ENCODE measurements around the gene JAGN1.
A peak's percentile ranks its signal among the peaks of the same experiment; 100 is the strongest.
"Not testable (repeated sequence)": the region's sequence is repeated elsewhere in the genome, so short reads cannot be mapped to it uniquely, and the experiment has no call there.

JAGN1 gene

DNA sequence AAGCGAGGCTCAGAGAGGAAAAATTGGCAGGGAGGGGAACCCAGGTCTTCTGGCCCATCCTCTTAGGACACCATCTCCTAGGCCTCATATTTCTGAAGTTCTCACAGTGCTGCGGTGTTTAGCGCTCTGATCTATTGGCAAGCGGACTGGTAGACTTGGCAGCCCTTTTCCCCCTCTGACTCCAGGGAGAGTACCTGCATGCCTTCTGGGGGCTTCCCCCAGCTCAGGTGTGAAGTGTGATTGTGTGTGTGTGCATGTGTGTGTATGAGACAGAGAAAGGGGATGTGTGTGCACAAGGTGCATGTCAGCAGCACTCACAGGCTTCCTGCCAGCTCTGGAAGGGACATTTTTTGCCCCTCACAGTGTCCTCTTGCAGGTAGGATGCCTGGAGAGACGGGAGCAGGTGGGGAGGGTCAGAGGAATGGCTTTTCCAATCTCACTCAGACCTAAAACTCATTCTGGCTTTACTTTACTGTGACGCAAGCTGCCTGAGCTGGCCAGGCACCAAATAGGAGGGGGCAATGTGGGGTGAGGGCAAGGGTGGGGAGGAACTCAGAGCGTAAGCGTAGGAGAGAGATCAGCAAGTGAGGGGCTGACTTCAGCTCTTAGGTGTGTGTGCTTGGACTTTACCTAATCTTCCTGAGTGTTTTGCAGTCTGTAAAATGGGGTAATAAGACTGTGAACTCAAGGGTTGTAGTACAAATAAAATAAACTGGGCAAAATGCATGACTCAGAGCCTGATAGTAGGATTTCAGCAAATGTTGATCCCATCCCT, 8.2 kb downstream of the JAGN1 start:
- DNase-seq: no peak

DNA sequence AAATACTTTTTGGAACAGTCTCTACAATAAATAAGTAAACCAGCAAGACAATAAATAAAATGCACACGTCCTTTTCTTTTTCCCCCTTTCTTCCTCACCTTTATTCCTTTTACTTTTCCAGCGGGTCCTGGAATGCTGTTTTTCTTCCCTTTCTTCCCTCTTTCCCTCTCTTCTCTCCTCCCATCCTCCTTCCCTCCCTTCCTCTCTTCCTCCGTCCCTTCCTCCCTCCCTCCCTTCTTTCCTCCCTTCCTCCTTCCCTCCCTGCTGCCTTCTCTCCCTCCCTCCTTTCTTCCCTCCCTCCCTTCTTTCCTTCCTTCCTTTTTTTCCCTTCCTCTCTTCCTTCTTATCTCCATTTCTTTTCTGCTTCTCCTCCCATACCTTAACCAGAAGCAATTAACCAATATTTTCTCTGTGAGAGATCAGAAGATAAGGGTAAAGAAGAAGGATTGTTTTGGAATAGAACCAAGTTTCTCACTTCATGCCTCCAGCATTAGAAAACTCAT, 8.9 kb downstream of the JAGN1 start:
- no peak for DNase-seq

GRCh38 chr3:9900965-9901415, 10.6 kb downstream of the JAGN1 start:
- not testable (repeated sequence) for DNase-seq

DNA sequence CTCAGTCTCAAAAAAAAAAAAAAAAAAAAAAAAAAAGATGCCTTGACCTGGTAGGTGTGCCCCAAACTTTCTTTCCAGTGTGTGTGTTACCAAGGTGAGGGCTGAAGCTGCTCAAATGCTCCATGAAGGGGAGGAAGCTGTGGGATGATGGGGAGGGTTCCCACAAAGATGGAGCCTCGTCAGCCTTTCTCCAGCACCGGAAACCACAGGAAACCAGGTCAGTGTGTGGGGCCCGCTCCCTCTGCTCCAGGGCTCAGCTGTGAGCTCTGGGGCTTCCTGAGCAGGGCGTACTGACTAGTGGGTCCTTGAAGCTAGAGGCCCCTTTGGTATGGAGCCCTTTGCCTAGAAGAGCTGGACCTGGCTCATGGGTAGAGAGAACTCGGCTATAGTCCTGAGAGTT, 11.6 kb downstream of the JAGN1 start:
- no peak for DNase-seq

DNA sequence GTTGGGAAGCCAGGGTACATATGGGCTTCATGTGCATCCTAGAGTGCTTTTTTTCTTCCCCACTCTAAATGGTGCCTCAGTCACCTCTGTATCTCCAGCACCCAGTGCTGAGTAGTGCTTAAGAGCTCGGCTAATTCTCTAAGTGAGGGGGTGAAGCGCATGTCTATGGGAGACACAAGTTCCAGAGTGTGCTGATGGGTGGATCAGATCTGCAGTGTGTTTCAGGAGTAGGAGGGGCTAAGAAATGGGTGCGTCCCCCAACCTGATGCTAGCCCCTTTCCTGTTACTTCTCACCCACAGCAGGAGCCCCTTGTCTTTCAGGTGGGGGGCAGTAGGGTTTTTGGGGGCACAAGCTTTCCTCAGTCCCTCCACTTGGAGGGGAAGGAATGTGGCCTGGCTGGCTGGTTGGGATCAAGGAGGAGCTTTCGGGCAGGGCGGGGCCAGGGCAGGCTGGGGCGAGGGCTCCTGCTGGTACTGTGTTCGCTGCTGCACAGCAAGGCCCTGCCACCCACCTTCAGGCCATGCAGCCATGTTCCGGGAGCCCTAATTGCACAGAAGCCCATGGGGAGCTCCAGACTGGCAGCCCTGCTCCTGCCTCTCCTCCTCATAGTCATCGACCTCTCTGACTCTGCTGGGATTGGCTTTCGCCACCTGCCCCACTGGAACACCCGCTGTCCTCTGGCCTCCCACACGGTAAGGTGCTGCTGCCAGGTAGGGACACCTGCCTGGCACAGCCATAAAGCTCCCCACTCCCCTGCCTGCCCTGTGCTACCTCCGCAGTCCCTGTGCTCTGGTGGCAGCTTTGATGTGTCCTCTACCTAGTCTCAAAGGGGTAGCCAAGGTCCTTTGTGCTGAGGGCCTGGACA, 12.2 kb downstream of the JAGN1 start, which contains the start of gene IL17RE:
IL17RE (plus strand) TSS at position 477 of the 866 bp plus-strand sequence; CDS start at position 562, 85 bp downstream.
- no peak for DNase-seq

DNA sequence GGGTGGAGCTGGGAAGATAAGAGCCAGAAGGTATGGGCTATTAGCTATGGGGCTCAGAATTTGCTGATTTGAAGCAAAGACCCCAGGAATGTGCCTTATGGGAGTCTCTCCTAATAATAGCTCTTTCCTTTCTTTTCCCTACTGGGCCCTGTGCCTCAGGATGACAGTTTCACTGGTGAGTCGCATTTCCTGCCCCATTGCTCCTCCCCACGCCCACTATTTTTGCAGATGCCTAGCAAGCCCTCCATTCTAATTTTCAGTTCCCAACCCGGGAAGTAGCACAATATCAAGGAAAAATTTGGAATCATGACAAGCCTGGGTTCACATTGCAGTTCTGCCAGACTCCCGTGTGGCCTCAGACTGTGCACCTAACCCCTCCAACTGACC, 12.8 kb downstream of the JAGN1 start:
- peak; percentile 62 for DNase-seq

DNA sequence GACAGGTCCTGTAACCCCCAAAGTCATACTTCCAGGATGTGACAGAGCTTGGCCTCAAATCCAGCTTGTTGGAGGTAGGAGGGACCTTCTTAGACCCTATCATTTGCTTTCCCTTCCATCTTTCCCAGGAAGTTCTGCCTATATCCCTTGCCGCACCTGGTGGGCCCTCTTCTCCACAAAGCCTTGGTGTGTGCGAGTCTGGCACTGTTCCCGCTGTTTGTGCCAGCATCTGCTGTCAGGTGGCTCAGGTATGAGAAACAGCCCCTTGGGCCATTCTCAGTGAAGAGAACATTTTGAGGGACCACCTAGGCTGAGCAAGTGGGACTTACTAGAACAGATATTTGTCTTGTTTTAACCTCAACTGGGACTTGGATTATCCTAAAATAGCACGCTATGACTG, 13.5 kb downstream of the JAGN1 start:
- DNase-seq: no peak

DNA sequence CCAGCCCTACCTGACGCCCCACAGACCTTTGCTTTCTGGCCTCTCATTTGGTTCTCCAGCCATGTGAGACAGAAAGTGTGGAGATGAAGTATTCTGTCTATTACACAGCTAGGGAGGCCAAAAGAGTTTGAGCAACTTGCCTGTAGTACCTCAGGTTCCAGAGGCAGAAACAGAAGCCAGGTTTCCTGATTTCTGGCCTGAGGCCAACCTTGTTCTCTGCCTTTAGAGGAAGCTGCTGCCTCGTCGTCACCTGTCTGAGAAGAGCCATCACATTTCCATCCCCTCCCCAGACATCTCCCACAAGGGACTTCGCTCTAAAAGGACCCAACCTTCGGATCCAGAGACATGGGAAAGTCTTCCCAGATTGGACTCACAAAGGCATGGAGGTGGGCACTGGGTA, 16.1 kb downstream of the JAGN1 start:
- DNase-seq: no peak

GRCh38 chr3:9908286-9908685, 17.9 kb downstream of the JAGN1 start:
- DNase-seq: no peak

DNA sequence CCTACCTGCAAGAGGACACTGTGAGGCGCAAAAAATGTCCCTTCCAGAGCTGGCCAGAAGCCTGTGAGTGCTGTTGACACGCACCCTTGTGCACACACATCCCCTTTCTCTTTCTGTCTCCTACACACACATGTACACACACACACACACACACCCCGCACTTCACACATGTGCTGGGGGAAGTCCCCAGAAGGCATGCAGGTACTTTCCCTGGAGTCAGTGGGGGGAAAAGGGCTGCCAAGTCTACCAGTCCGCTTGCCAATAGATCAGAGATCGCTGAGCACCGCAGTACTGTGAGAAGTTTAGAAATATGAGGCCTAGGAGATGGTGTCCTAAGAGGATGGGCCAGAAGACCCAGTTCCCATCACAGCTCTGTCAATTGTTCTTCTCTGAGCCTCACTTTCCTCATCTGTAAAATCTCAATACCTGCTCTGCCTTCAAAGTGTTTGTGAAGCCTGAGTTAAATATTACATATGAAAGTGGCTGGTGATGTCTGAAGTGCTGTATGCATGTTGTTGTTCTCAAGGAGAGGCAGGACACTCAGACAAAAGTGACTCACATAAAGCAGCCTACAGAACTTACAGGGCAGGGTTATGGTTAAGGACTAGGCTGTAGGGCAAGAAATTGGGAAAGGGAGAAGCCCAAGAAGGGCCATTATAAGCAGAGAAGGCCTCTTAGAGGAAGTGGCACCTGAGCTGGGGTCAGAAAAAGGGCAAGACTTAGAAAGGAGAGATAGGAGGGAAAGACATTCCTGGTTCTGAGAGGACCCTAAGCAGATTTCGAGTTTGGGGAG, 19.0 kb downstream of the JAGN1 start:
- no peak for DNase-seq

DNA sequence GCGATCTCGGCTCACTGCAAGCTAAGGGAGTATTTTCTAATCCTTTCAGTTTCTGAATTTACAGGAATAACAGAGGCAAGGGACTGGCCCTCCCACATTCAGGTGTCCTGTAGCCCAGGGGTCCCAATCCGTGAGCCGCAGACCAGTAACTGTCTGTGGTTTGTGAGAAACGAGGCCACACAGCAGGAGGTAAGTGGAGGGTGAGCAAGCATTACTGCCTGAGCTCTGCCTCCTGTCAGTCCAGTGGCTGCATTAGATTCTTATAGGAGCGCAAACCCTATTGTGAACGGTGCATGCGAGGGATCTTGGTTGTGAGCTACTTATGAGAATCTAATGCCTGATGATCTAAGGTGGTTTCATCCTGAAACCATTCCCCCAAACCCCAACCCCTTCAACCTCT, 21.5 kb downstream of the JAGN1 start:
- DNase-seq: peak; percentile 11

- DNase-seq: no peak
Measured at GRCh38 chr3:9912294-9912935, 22.0 kb downstream of the JAGN1 start.

DNA sequence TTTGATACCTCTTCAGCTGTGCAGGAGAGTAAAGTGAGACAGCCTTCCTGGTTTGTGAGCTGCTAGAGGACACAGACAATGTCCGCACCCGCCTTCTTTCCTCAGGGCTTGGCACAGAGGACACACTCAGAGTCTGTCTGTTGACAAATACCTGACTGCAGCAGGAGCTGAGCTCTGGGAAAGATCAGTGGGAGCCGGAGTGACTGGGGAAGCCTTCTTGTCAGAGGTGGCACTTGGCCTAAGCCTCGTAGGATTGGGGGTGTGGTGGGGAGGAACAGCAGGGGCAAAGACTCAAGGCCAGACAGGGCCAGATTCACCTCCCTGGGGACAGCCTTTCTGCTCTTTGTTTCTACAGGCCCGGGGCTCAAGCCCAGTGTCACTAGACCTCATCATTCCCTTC, 23.2 kb downstream of the JAGN1 start:
- no peak for DNase-seq

DNA sequence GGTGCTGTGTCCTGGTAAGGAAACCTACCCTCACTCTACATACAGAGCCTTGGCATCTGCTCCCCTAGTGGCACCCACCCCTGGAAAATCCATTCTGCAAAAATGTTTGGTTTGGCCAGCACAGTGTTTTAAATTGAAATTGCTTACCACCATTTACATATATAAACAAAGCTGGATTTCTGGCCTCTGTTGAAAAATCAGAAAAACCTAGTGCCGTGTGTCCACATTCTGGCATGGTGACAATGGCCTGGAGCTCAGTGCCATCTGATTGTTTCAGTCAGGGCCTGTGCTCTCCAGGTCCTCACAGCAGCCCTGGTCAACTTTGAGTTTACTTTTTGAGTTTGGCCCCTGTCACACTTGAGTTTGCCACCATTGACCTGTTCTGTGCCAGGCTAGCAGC, 23.6 kb downstream of the JAGN1 start:
- DNase-seq: no peak

DNA sequence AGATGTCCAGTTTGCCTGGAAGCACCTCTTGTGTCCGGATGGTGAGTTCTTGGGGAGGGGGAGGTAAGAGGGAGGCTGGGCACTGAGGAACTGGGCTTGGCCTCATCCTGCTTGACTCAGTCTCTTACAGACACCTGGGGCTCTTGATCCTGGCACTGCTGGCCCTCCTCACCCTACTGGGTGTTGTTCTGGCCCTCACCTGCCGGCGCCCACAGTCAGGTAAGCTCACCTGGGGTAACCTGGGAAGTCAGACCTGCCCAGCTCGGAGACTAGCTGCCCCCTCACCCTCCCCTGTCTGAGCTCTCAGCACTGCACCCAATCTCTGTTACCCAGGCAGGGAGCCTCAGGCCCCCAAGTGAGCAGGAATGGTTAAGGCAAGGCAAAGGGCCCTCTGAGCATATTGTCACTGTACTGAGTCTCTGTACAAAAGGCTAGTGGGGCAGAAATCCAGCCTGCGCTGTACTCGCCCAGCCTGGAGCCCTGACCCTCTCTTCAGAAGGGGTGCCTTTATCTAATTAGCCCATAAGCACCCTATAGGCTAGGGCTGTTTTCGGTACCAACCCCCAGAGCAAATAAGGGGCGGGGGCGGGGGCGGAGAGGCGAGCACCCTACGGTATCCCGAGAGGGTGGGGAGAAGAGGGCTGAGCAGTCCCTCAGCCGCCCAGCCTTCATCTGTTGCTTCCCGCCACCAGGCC, 24.3 kb downstream of the JAGN1 start:
- DNase-seq: no peak

DNA sequence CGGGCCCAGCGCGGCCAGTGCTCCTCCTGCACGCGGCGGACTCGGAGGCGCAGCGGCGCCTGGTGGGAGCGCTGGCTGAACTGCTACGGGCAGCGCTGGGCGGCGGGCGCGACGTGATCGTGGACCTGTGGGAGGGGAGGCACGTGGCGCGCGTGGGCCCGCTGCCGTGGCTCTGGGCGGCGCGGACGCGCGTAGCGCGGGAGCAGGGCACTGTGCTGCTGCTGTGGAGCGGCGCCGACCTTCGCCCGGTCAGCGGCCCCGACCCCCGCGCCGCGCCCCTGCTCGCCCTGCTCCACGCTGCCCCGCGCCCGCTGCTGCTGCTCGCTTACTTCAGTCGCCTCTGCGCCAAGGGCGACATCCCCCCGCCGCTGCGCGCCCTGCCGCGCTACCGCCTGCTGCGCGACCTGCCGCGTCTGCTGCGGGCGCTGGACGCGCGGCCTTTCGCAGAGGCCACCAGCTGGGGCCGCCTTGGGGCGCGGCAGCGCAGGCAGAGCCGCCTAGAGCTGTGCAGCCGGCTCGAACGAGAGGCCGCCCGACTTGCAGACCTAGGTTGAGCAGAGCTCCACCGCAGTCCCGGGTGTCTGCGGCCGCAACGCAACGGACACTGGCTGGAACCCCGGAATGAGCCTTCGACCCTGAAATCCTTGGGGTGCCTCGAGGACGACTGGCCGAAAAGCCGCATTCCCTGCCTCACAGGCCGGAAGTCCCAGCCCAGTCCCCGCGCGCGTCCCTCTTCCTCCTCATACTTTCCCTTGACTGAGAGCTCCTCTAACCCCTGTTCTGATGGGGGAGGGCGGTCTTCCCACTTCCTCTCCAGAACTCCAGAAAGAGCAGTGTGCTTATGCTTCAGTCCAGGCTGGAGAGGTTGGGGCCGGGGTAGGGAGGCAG, 25.1 kb downstream of the JAGN1 start:
- peak; percentile 71 for DNase-seq

GRCh38 chr3:9916346-9916733, 25.9 kb downstream of the JAGN1 start:
- DNase-seq: peak; percentile 55

DNA sequence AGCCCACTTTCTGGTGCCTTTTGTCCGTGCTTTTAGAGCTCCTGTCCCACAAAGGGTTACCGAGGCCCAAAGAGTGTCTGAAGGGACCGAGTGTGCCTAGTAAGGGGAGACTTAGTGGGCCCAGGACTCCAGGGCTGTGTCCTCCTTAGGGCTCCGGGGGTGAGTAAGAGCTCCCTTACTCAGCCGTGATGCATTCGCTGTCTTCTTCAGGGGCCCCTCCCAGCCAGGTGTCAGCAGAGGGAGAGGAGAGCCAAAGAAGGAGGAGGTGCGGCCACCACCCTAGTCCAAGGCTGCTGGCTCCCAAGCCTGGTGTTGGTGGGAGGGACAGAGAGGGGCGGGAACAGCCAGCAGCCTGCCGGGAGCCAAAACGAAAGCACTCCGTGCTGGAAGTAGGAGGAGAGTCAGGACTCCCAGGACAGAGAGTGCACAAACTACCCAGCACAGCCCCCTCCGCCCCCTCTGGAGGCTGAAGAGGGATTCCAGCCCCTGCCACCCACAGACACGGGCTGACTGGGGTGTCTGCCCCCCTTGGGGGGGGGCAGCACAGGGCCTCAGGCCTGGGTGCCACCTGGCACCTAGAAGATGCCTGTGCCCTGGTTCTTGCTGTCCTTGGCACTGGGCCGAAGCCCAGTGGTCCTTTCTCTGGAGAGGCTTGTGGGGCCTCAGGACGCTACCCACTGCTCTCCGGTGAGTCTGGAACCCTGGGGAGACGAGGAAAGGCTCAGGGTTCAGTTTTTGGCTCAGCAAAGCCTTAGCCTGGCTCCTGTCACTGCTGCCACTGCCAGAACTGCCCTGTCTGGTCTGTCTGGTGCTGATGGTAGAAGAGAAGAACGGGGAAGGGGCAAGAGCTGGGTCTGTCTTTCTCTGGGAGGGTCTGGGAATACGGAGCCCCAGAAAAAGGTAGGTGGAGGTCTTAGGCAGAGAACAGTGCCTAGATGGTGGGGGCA, 26.6 kb downstream of the JAGN1 start, which contains the start of gene IL17RC:
IL17RC (plus strand) TSS at position 365 of the 947 bp plus-strand sequence; CDS start at position 583, 218 bp downstream.
- DNase-seq: peak; percentile 83

DNA sequence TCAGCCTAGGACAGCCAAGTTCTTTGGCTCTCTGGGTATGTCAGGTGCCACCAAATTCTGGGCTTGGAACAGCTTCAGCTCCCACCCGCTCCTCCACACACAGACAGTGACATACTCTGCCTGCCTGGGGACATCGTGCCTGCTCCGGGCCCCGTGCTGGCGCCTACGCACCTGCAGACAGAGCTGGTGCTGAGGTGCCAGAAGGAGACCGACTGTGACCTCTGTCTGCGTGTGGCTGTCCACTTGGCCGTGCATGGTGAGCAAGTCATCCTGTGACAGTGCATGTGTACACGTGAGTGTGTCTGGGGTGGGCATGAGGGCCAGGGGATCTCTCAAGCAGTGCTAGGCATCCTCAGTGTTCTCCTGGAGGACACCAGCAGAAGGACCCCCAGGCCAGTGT, 27.4 kb downstream of the JAGN1 start:
- DNase-seq: no peak
